Tibial artery (tissue), 4 donors: ENCODE results near the gene COL15A1.

ENCODE experiments used
- DNase-seq, 2 donors: peaks; one replicate each; pipeline ENCODE4 v3.0.0-alpha.2; 2019
- H3K27ac ChIP-seq, 2 donors: fragments of 200-600 bp; sonication (generic) in 1 of 2; 1 replicate in 1 of 2; 2 replicates in 1 of 2; pipeline ENCODE4 v1.5.1; 2018 to 2019; ENCODE audit warnings: mild to moderate bottlenecking in 1 of 2
- H3K27me3 ChIP-seq, 2 donors: fragments of 200-600 bp; sonication (generic) in 1 of 2; one replicate each; pipeline versions ENCODE4 v1.5.1 to v1.6.0; 2016 to 2019
- H3K36me3 ChIP-seq, 3 donors: fragments of 200-600 bp; sonication (generic) in 2 of 3; one replicate each; pipeline ENCODE4 v1.5.1; 2016 to 2019; ENCODE audit warnings: mild to moderate bottlenecking in 2 of 3
- H3K4me1 ChIP-seq, 4 donors: fragments of 200-600 bp; sonication (generic) in 2 of 4; 1 replicate in 3 of 4; 2 replicates in 1 of 4; pipeline ENCODE4 v1.5.1; 2016 to 2019
- H3K4me3 ChIP-seq, 2 donors: fragments of 200-600 bp; sonication (generic) in 1 of 2; 1 replicate in 1 of 2; 2 replicates in 1 of 2; pipeline ENCODE4 v1.5.1; 2018 to 2019; ENCODE audit warnings: mild to moderate bottlenecking in 2 of 2
- H3K9me3 ChIP-seq, 3 donors: fragments of 200-600 bp; sonication (generic) in 1 of 3; one replicate each; pipeline ENCODE4 v1.5.1; 2016 to 2019
- CTCF ChIP-seq, 2 experiments: fragments of 200-600 bp in 1 of 2; fragments of 450-650 bp in 1 of 2; IDR thresholded peaks; one replicate each; pipeline ENCODE4 v1.5.1; 2017 to 2019; ENCODE audit warnings: antibody characterized with exemption in 2 of 2, mild to moderate bottlenecking in 1 of 2, moderate library complexity in 1 of 2
- intact Hi-C: fragments of 100-400 bp; cut with DNase I; formaldehyde crosslinking; loops from one replicate; pipeline ENCODE4 v1.15.0; 2023; ENCODE audit warnings: low total_unique reads

COL15A1 gene

GRCh38 chr9:99118782-99119466 is 175.2 kb downstream of the COL15A1 start:
- Histone ChIP-seq H3K27me3 (no peaks in the 10 kb centered on the region), H3K9me3 (no peaks in the 10 kb centered on the region), H3K36me3 (no peaks in the 10 kb centered on the region), H3K27ac (no peak overlapping the region), H3K4me3 (no peak overlapping the region), H3K4me1 (peaks cover 0 to 72% (median 26%) of the 10 kb centered on the region in 4 donors)
- intact Hi-C loops = no loop called here
- no peak for DNase-seq
- no peak for TF ChIP-seq CTCF (IDR thresholded peaks at IDR 0.05)

- TF ChIP-seq CTCF (IDR thresholded peaks at IDR 0.05) = no peak
- Histone ChIP-seq H3K27me3 (no peaks in the 10 kb centered on the region), H3K27ac (no peak overlapping the region), H3K4me1 (peaks cover 0 to 71% (median 15%) of the 10 kb centered on the region in 4 donors), H3K4me3 (no peak overlapping the region), H3K36me3 (no peaks in the 10 kb centered on the region), H3K9me3 (no peaks in the 10 kb centered on the region)
- no peak for DNase-seq
- intact Hi-C loops = no loop called here
Measured at GRCh38 chr9:99119976-99120655, 176.4 kb downstream of the COL15A1 start.
